SU-DHL-6 (cell line): ENCODE data around the gene TCF12.

Experiments
- CTCF ChIP-seq: fragments of 200-600 bp; sonication (generic); IDR thresholded peaks from one replicate; pipeline ENCODE4 v1.5.1; 2017; ENCODE audit warnings: antibody characterized with exemption, mild to moderate bottlenecking, low read length, moderate library complexity; ENCODE audit not compliant: insufficient read depth, poor library complexity, severe bottlenecking
- EZH2phosphoT487 ChIP-seq: fragments of 200-600 bp; sonication (generic), shearing (Covaris generic); conservative IDR thresholded peaks from 2 replicates; pipeline ENCODE4 v1.6.1; 2018; ENCODE audit warnings: mild to moderate bottlenecking, antibody characterized with exemption, low read length, moderate library complexity, mixed read lengths

- TF ChIP-seq CTCF (no peak), EZH2phosphoT487 (no peak)
These were observed 795 bp upstream of the TCF12 start for GRCh38 chr15:56917652-56918045.
